Inflammatory macrophage (primary cell): ENCODE data around the gene SUCLA2.
A peak's percentile ranks its signal among the peaks of the same experiment; 100 is the strongest.
"Not testable (repeated sequence)": the region's sequence is repeated elsewhere in the genome, so short reads cannot be mapped to it uniquely, and the experiment has no call there.

Source experiments
- DNase-seq, 2 donors: peaks; one replicate each; pipeline ENCODE4 v3.0.0-alpha.2; 2020 to 2022

Gene SUCLA2

GRCh38 chr13:47990920-47991466, 10.1 kb downstream of the SUCLA2 start:
- DNase-seq: no peak

- DNase-seq: no peak
These were observed 10.6 kb downstream of the SUCLA2 start for GRCh38 chr13:47990427-47990826.

- DNase-seq: no peak
These were observed 18.0 kb downstream of the SUCLA2 start for GRCh38 chr13:47983070-47983469.

- DNase-seq: no peak
These were observed 24.7 kb downstream of the SUCLA2 start for GRCh38 chr13:47976325-47976724.

GRCh38 chr13:47964863-47965262, 36.2 kb downstream of the SUCLA2 start:
- no peak for DNase-seq

GRCh38 chr13:47962237-47962636, 38.8 kb downstream of the SUCLA2 start:
- no peak for DNase-seq

- no peak for DNase-seq
These were observed 41.4 kb downstream of the SUCLA2 start for GRCh38 chr13:47959468-47960247.

GRCh38 chr13:47957073-47957472, 44.0 kb downstream of the SUCLA2 start:
- DNase-seq: no peak

GRCh38 chr13:47955836-47956235, 45.2 kb downstream of the SUCLA2 start:
- no peak for DNase-seq

- no peak for DNase-seq
These were observed 51.3 kb downstream of the SUCLA2 start for GRCh38 chr13:47949799-47950198.

GRCh38 chr13:47945738-47946137, 55.3 kb downstream of the SUCLA2 start:
- no peak for DNase-seq

GRCh38 chr13:47945146-47945545, 55.9 kb downstream of the SUCLA2 start:
- DNase-seq: not testable (repeated sequence)

GRCh38 chr13:47934371-47934770, 66.7 kb downstream of the SUCLA2 start:
- no peak for DNase-seq

GRCh38 chr13:47932950-47933923, 67.8 kb downstream of the SUCLA2 start:
- peak in 1 of 2 donors; percentile 36 for DNase-seq

GRCh38 chr13:47930649-47931165, 70.4 kb downstream of the SUCLA2 start:
- DNase-seq: no peak

- DNase-seq: no peak
These were observed 71.9 kb downstream of the SUCLA2 start for GRCh38 chr13:47929156-47929555.

GRCh38 chr13:47917022-47917574, 84.0 kb downstream of the SUCLA2 start:
- no peak for DNase-seq

GRCh38 chr13:47908197-47908902, 92.7 kb downstream of the SUCLA2 start:
- DNase-seq: no peak

GRCh38 chr13:47904891-47905290, 96.2 kb downstream of the SUCLA2 start:
- DNase-seq: no peak

- DNase-seq: peak; percentile 62 to 73
These were observed 96.8 kb downstream of the SUCLA2 start for GRCh38 chr13:47904241-47904640.

- DNase-seq: peak; percentile 13 to 24
These were observed 97.2 kb downstream of the SUCLA2 start for GRCh38 chr13:47903836-47904235.

GRCh38 chr13:47901441-47901840, 99.6 kb downstream of the SUCLA2 start:
- no peak for DNase-seq
